NCI-H82 treated with DMSO at 0.1 percent for 48 hours (cell line): ENCODE measurements around the gene RABL6.
"Not testable (repeated sequence)": the region's sequence is repeated elsewhere in the genome, so short reads cannot be mapped to it uniquely, and the experiment has no call there.

Experiments
- DNase-seq: peaks from one replicate; lab custom pipeline; 2025; ENCODE audit not compliant: unreplicated experiment; lab: John Stamatoyannopoulos, UW

The RABL6 gene

DNA sequence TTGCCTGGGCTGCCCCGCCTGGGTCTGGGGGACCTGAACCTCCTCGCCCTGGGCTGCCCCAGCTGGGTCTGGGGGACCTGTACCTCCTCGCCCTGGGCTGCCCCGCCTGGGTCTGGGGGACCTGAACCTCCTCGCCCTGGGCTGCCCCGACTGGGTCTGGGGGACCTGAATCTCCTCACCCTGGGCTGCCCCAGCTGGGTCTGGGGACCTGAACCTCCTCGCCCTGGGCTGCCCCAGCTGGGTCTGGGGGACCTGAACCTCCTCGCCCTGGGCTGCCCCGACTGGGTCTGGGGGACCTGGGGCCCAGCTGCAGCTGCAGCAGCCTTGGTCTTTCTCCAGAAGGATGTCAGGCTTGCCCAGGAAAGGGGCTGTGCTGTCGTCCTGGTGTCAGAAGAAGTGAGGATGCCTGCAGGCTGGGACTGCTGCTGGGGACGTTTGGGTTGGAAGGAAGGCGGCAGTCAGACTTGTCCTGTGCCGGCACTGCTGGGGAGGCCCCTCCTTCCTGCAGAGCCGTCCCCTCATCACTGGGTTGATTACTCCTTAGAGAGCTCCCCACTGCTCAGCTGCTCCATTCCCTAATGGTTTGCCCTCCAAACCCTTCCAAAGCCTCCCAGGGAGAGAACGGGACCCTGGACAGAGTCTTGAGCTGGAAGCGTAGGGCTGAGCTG lies 25.8 kb downstream of the RABL6 start:
- DNase-seq: not testable (repeated sequence)

DNA sequence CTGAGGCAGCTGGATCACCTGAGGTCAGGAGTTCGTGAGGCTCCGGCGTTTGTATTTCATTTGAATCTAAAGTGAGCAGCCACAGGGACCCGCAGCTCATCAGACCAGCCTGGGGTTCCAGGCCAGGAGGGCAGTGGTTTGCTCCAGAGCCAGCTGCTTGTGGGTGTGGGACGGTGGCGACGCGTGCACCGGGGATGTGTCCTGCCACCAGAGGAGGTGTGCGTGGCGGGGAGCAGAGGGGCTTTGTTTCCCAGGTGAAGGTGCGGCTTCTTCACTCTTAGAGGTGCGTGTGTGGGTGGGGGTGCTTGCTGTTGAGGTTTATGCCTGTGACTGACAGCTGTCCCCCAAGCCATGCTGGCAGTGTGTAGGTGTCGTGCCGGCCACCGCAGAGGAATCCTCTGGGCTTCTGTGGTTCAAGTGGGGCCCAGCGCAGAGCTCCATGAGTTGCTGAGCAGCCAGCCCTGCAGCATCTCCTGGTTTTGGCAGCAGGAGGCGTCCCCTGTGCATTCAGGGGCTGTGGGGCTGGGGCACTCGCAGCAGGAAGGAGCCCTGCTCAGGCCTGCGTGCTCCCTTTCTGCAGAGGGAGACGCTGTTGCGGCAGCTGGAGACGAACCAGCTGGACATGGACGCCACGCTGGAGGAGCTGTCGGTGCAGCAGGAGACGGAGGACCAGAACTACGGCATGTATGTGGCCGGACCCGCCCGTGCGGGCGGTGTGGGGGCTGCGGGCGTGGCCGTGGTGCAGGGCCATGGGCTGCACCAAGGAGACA lies 27.6 kb downstream of the RABL6 start:
- DNase-seq: no peak

DNA sequence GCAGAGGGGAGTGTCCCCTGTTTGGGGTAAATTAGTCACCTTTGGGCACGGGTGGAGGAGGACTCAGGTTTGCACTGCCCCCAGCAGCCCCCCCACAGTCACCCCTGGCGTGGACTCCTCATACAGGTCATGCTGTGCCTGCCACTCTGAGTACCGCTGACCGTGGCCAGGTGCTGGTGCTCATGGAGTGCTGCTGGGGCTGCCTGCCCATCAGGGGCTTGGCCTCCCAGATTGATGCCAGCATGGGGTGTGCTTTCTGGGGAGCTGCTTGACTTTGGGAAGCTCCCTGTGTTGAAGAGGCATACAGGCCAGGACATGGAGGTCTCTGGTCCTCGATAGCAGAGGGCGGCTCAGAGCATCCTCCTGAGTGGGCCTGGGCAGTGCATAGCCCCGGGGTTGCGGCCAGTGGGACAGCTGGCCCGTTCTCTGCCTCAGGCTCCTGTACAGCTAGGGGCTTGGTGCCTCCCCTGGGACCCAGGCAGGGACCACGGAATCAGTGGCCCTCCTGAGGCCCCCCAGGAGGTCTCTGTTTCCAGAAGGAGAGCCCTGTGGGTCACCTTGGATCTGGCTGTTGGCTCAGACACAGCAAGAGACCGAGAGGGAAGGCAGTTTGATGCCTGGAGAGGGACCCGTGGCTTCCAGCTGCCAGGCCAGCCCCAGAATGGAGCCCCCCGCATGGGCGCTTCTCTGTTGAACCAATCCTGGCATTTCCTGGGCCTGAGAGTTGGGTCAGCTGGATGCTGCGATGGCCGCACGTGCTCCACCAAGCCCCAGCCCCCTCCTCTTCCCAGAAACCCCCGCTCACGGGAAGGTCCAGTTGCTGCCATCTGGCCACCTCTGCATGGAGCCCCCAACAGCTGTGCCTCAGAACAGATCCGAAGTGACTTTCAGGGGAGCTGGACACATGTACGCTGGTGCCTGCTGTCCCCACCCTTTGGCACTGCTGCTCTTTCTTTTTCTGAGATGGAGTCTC lies 28.5 kb downstream of the RABL6 start:
- DNase-seq: no peak

DNA sequence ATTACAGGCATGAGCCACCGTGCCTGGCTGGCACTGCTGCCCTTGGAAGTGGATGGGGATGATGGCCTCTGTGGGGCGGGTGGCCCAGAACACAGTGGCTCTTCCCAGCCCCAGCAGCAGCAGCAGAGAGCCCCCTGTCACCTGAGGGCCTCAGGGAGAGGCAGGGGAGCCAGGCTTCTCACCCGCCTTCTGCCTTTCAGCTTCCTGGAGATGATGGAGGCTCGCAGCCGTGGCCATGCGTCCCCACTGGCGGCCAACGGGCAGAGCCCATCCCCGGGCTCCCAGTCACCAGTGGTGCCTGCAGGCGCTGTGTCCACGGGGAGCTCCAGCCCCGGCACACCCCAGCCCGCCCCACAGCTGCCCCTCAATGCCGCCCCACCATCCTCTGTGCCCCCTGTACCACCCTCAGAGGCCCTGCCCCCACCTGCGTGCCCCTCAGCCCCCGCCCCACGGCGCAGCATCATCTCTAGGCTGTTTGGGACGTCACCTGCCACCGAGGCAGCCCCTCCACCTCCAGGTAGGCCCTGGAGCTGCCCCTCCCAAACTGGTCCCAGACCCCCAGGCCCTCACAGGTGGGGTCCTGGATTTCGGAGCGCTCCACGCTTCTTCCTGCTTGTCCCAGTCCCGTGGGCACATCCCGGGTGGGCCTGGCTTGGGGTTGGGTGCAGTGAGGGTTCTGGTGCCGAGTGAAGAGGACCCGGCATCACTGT lies 29.6 kb downstream of the RABL6 start:
- DNase-seq: no peak

DNA sequence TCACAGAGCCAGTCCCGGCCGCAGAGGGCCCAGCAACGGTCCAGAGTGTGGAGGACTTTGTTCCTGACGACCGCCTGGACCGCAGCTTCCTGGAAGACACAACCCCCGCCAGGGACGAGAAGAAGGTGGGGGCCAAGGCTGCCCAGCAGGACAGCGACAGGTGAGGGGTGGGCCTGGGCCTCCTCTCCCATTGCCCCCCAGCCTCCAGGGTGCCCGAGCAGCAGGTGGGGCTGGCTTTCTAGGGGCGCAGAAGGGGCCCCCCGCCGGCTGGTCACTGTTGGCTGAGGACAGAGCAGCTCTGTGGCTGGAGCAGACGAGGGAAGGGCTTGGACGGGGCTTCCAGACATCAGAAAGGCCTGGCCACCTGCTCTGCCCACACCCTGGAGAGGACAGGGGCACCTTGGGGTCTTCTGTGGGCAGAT lies 30.1 kb downstream of the RABL6 start:
- DNase-seq: not testable (repeated sequence)

DNA sequence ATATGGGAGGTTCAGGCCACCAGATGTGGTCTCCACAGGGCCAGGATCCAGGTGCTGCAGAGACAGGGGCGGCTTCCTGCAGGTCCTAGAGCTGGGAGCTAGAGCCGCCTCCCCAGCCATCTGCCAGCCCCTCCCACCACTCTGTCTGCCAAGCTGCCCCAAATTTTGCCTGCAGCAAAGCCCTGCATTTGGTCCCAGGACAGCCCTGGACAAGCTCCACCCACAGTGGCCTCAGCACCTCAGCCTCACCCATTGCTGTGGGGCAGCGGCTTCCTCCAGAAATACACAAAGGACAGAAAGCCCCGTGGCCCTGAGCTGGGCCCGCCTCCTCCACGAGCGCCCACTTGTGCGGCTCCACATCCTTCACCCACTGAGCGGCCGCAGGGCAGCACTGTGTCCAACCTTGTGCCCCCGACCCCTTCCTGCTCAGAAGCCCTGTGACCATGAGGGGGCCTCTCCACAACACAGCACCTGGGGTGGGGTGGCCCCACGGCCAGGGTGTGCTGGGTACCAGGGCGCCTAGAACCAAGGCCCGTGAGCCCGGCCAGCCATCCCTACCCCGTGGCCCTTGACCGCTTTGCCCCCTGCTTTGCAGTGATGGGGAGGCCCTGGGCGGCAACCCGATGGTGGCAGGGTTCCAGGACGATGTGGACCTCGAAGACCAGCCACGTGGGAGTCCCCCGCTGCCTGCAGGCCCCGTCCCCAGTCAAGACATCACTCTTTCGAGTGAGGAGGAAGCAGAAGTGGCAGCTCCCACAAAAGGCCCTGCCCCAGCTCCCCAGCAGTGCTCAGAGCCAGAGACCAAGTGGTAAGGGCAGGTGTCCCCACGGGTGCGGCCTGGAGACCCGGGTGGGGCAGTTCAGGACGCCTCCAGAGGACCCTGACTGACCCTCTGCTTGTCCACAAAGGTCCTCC lies 30.8 kb downstream of the RABL6 start:
- DNase-seq: no peak

DNA sequence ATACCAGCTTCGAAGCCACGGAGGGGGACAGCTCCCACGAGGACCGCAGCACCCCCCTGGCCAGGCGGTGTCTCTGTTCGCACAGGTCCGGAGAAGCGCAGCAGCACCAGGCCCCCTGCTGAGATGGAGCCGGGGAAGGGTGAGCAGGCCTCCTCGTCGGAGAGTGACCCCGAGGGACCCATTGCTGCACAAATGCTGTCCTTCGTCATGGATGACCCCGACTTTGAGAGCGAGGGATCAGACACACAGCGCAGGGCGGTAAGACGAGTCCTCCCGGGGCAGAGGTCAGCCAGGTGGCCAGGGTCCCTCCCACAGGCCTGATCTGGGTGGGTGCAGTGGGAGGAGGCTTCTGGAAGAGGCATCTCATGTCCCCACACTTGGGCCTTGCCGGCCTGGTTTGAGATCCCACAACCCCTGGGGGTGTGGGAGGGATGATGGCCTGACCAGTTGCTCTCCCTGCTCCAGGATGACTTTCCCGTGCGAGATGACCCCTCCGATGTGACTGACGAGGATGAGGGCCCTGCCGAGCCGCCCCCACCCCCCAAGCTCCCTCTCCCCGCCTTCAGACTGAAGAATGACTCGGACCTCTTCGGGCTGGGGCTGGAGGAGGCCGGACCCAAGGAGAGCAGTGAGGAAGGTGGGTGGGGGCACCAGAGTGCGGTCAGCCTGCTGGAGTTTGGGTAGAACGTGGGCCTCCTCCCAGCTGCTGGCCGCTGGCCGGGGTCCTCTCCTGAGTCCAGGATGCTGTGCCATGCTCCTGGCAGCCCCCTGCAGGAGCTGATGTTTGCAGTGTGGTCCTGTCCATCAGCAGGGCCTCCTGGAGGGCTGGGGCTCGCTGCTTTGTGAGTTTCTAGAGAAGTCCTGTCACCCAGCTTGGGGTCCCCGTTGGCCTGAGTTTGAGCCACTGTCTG lies 31.7 kb downstream of the RABL6 start:
- no peak for DNase-seq

DNA sequence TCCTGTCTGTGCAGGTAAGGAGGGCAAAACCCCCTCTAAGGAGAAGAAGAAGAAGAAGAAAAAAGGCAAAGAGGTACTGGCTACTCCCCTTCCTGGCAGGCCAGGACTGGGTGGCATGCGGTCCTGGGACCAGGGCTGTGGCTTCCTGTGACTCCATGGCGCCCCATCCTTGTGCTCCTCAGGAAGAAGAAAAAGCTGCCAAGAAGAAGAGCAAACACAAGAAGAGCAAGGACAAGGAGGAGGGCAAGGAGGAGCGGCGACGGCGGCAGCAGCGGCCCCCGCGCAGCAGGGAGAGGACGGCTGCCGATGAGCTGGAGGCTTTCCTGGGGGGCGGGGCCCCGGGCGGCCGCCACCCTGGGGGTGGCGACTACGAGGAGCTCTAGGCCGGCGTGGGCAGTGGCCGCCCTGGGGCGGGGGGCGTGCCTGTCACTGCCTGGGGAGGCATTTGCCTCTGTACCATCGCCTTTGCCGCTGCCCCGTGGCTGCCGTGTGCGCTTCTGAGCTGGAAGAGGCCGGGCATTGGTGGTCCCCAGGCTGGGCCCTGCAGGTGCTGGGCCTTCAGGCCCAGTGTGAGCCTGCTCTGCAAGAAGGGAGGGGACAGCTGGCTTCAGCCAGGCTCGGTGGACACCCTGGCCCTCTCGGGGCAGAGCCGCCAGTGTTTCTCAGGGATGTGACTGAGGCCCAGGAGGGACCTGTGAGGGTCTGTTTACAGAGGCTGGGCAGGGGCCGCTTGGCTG lies 32.6 kb downstream of the RABL6 start:
- no peak for DNase-seq

DNA sequence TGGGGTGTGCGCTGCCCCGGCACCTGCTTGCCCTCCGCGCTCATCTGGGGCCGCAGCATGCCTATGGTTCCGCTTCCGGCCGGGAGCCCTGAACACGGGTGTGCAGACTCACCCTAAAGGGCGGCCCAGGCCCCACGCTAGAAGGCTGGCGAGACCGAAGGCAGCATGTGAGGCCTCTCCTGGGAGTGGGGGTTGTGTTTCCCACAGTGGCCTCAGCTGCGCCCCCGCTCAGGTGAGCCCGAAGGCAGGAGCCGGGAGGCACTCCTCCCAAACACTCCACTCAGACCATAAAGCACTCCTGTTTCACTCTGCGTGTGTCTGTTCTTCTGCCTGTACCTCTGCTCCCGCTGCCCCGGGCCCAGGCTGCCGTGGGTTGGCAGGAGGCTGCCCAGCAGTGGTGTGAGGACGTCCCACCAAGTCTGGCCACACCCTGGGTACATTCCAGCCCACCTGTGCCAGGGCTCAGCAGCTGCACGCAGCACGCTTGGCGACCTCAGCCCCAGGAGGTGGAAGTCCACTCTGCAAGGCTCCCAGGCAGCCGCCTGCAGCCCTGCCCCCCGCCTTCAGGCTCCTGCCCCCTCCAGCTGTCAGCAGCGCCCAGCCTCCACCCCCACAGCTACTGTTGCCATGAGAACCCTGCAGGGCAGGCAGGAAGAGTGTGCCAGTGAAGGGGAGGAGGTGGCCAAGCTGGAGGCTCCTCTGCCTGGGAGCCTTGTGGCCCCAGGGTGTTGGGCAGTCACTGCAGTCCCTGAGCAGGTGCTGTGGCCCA lies 33.3 kb downstream of the RABL6 start:
- DNase-seq: peak; percentile 28

DNA sequence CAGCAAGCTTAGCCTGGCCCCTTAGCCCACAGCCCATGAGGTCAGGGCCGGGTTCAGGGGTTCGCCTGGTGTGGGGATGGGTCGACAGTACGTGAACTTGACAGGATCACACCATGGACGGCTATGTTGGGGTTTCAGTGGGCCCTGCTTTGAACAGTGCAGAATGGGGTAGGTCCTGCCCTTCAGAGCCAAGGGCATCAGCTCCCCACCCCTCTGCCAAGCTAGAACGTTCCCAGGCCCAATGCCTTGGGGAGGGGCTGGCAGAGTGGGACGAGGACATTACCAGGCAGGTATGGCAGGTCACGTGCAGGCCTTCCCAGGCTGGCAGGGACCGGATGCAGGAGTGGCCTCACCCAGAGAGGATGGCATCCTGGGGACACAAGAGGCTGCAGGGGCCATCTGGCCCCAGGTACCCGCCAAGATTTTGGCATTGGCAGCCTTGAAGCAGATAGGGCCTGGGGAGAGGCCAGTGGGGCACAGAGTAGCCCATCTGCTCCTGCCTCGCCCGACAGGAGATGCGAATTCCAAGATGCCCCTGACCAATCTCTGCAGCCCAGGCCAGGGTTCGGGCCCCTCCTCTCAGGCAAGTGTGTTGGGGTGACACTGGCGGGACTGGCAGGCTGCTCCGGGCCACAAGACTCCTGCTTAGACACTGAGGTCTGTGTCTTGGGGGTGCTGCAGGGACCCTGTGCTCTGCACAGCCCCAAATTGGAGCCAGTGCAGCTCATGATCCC lies 34.1 kb downstream of the RABL6 start:
- not testable (repeated sequence) for DNase-seq

DNA sequence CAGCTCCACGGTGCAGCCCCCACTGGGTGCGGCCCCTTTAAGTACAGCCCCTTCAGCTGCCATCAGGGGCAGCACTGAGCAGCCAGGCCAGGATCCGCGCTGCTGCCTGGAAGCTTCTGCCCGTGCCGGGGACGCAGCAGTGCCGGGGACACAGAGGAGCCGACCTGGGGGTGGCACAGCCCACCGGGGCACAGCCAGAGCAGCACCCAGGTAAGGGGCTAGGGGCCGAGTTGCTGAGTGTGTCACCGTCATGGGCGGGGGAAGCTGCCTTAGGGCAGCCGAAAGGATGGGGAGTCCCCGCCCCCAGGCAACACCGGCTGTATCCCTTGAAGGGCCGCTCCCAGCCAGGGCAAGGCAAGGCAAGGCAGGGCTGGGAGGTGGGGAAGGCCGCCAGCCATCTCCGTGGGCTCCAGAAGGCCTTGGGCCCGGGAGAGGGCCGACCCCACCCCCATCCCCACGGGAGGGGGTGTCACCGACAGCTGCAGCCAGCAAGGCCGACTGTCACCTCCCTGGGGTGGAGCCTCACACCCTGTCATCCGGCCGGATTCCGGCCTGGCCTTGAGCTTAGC lies 34.7 kb downstream of the RABL6 start, which contains the start of gene AJM1:
TSS of gene AJM1 (plus strand) at position 99 of the 569 bp plus-strand sequence. CDS start 1,937 bp downstream, outside the sequence.
- DNase-seq: peak; percentile 1

DNA sequence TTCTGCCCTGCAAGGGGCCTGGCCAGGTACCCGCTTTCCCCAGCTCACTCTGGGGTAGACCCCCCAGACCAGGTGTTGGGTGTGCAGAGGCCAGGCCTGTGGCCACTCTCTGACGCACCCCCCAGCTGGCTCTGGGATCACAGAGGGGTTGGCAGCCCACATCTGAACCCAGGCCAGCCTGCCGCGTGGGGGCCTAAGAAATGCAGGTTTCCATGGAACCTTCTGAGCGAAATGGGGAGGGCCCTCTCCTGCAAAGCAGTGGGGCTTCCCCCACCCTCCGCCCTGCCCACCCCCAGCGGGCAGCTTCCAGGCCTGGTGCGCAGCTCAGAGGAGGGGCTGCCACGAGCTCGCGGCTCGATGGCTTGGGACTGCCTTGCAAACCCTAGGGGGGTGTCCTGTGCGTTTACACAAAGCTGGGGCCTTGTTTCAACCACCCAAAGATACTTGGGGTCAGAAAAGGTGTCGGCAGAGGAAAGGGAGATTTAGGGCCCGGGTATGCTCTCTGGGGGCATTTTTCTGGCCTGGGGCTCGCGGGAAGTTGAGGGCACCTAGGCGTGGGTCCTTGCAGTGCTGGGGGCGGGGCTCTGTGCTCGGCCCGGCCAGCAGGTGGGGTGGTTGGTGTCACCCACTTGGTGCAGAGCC lies 35.5 kb downstream of the RABL6 start:
- not testable (repeated sequence) for DNase-seq

DNA sequence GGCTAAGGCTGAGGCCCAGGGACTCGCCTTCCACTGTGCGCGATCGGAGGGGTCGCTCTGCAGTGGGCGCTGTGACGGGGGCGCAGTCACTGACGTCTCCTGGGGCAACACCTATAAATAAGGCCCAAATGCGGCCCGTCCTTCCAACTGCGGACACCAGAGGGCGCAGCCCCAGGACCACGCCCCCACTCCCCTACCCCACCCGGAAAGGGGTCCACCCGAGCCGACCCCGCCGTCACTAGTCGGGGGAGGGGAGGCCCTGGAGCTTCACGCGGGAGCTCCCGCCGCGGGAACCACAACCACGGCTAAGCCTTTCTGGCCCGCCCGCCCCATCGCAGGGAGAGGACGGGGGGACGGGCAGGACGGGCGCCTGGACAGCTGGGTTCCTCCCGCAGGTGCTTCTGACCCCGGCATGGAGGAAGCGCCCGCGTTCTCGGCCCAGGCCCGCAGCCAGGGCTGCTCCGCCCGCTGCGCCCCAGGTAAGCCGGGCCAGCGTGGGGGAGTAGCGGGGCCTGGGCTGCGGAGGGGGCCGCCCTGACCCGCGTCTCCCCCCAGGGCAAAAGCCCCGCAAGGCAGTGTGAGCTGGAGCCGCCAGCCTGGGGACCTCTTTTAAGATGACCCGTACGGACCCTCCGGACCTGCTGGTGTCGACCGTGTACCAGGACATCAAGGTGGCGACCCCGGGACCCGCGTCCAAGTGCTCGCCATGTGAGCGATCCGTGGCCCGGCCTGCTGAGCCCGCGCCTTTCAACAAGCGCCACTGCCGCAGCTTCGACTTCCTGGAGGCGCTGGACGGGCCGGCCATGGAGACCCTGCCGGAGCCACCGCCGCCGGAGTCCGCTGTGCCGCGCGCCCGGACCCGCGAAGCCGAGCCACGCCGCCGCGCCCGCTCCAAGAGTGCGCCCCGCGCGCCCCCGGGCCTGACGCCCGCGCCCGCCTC lies 36.3 kb downstream of the RABL6 start:
- DNase-seq: not testable (repeated sequence)

DNA sequence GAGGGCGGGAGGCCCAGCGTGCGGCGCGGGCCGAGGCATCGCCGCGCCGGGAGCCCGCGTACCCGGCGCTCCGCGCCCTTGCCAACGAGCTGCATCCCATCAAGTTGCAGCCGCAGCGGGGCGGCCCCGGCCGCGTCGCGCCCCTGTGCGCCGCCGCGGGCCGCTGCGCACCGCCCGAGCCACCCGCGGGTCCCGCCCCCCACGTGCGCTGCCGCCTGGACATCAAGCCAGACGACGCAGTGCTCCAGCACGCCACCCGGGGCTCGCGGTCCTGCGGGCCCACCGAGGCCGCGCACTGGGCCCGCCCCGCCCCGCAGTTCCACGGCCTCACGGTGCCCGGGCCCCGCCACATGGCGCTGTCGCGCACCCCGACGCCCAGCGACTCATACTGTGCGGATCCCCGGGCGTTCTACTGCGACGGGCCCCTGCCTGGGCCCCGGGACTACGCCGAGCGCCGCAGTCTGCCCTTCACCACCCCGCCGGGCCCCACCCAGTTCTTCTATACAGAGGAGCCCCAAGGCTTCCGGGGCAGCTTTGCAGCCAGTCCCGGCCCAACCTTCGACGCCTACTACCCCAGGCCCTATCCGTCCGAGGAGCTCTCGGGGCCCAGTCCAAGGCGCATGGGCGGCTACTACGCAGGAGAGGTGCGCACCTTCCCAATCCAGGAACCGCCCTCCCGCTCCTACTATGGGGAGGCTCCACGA lies 37.2 kb downstream of the RABL6 start:
- DNase-seq: no peak
